ENCODE data around the gene PABPN1L. TPM values are rescaled to one million over a fixed set of nuclear protein-coding genes. Genes with fewer than 3 reads are reported as not detected.
A peak's percentile ranks its signal among the peaks of the same experiment; 100 is the strongest.

The PABPN1L gene
- total and polyA plus RNA-seq, 2 of the 13 experiments (the other 11 are each of a cell fraction or from before 2014, with no cell fraction given), result not detected

GRCh38 chr16:88864521-88864920 is 1.9 kb downstream of the PABPN1L start:
- WGBS (ENCODE audit: low lambda C conversion rate), result 24% methylated on average over 7 of the region's 18 CpGs
- no peak overlapping the region for H3K4me3 ChIP-seq (replicated peaks in 1 of 3; ENCODE audit: insufficient read depth in 1 of 3, low read depth in 2 of 3, low read length in 3 of 3)
- CTCF ChIA-PET (ENCODE audit: low intra/inter-chr PET ratio, low total read pairs), result no interaction called here
- no peak overlapping the region for H3K9ac ChIP-seq (ENCODE audit: insufficient read depth, low read depth, low read length)
- peaks cover 8 to 16% of the 10 kb centered on the region in 2 experiments; a peak in 4 of 5 replicates for H3K36me3 ChIP-seq (replicated peaks in 1 of 2; ENCODE audit: control insufficient read depth in 1 of 2, insufficient read depth in 2 of 2, low read length in 2 of 2)
- no peaks in the 10 kb centered on the region for H3K9me3 ChIP-seq (ENCODE audit: low read length)
- ATAC-seq (peak; percentile 4; the same call in 2 of the 3 replicates), DNase-seq (ENCODE audit: low spot score) (no peak), FAIRE-seq (no peak)
- BruUV-seq (replicated peaks), result no TSS peak
- H3K4me1 ChIP-seq (ENCODE audit: insufficient read depth, low read length), result no peaks in the 10 kb centered on the region
- in situ Hi-C loops (cut with HindIII; ENCODE audit: extremely low pct_ligation_motif_present, low pct_unique_long_range_greater_than_20kb) (no loop called here), intact Hi-C loops (cut with micrococcal nuclease; ENCODE audit: unreplicated experiment) (no loop called here)
- H4K20me1 ChIP-seq (ENCODE audit: insufficient read depth, low read length), result no peaks in the 10 kb centered on the region
- no peak overlapping the region for H3K4me2 ChIP-seq (ENCODE audit: low read depth, low read length)
- H2AFZ ChIP-seq (ENCODE audit: low read length), result no peak overlapping the region
- POLR2A ChIA-PET, result no interaction called here
- H3K79me2 ChIP-seq (ENCODE audit: insufficient read depth, low read length), result no peaks in the 10 kb centered on the region
- no peak overlapping the region for H3K27ac ChIP-seq (ENCODE audit: extremely low read length, insufficient read depth, low read length)
- H3K27me3 ChIP-seq (ENCODE audit: control insufficient read depth in 1 of 2, insufficient read depth in 2 of 2, low read length in 2 of 2), result peaks cover 15 to 46% of the 10 kb centered on the region in 2 experiments; a peak in 4 of 5 replicates
- TF ChIP-seq ZFP82 (CRISPR knock-in tag; IDR thresholded peaks at IDR 0.05; ENCODE audit: borderline replicate concordance) (no peak), ATRX (CRISPR knock-in tag; IDR thresholded peaks at IDR 0.05; ENCODE audit: borderline replicate concordance) (no peak), ZNF800 (CRISPR knock-in tag; IDR thresholded peaks at IDR 0.05) (no peak), ZNF879 (CRISPR knock-in tag; IDR thresholded peaks at IDR 0.05) (no peak), ZNF431 (CRISPR knock-in tag; IDR thresholded peaks at IDR 0.05; ENCODE audit: borderline replicate concordance, low read depth) (no peak), MAFK (conservative IDR thresholded peaks at IDR 0.05 in 1 of 2, IDR thresholded peaks at IDR 0.05 in 1 of 2; ENCODE audit: low read length in 2 of 2) (no peak), RFX1 (IDR thresholded peaks at IDR 0.05) (no peak), ZNF768 (CRISPR knock-in tag; IDR thresholded peaks at IDR 0.05) (peak; percentile 95), ETV6 (CRISPR knock-in tag; conservative IDR thresholded peaks at IDR 0.05) (no peak), FOXP1 (IDR thresholded peaks at IDR 0.05) (no peak), FOXP1 (CRISPR knock-in tag; IDR thresholded peaks at IDR 0.05) (no peak), NFAT5 (CRISPR knock-in tag; IDR thresholded peaks at IDR 0.05) (no peak), SATB2 (CRISPR knock-in tag; IDR thresholded peaks at IDR 0.05) (no peak), ZFX (CRISPR knock-in tag; IDR thresholded peaks at IDR 0.05; ENCODE audit: low read depth) (no peak), KDM2A (CRISPR knock-in tag; IDR thresholded peaks at IDR 0.05; ENCODE audit: borderline replicate concordance, low read depth) (0 out of 2 replicates have a peak, but pooled peaks have one; percentile 3), KLF16 (CRISPR knock-in tag; IDR thresholded peaks at IDR 0.05) (no peak), ZBTB21 (CRISPR knock-in tag; IDR thresholded peaks at IDR 0.05) (no peak), HOXD1 (CRISPR knock-in tag; IDR thresholded peaks at IDR 0.05) (no peak), ZNF232 (CRISPR knock-in tag; IDR thresholded peaks at IDR 0.05; ENCODE audit: borderline replicate concordance) (no peak), AGO2 (optimal IDR thresholded peaks at IDR 0.05; ENCODE audit: low read depth, low read length) (peak; percentile 90), AGO1 (IDR thresholded peaks at IDR 0.05; ENCODE audit: low read depth, low read length, poor library complexity, severe bottlenecking) (peak; percentile 65)

Data from HepG2 (cell line).